Measurements from ENCODE around the gene P2RY2.

The P2RY2 gene

GRCh38 chr11:73281201-73281741 is 63.2 kb downstream of the P2RY2 start:
- no peak overlapping the region for H3K4me3 ChIP-seq (ENCODE audit: low read depth, low read length)
- H3K9ac ChIP-seq (ENCODE audit: low read length), result no peak overlapping the region
- no peaks in the 10 kb centered on the region for H3K9me3 ChIP-seq (ENCODE audit: control insufficient read depth, insufficient read depth, low read depth, low read length)
- H3K36me3 ChIP-seq (ENCODE audit: control insufficient read depth, insufficient read depth, low read length), result no peaks in the 10 kb centered on the region
- H3K27me3 ChIP-seq (ENCODE audit: control insufficient read depth, insufficient read depth, low read length), result no peaks in the 10 kb centered on the region
- H3K27ac ChIP-seq (ENCODE audit: low read depth, low read length), result no peak overlapping the region
- H3K4me1 ChIP-seq (ENCODE audit: control insufficient read depth, insufficient read depth, low read length), result peaks cover 3% of the 10 kb centered on the region; the same call in 1 of the 2 replicates

- Histone ChIP-seq H3K4me1 (ENCODE audit: control insufficient read depth, insufficient read depth, low read length) (peaks cover 3% of the 10 kb centered on the region; the same call in 1 of the 2 replicates), H3K4me3 (ENCODE audit: low read depth, low read length) (no peak overlapping the region), H3K27ac (ENCODE audit: low read depth, low read length) (no peak overlapping the region), H3K9ac (ENCODE audit: low read length) (no peak overlapping the region), H3K27me3 (ENCODE audit: control insufficient read depth, insufficient read depth, low read length) (no peaks in the 10 kb centered on the region), H3K9me3 (ENCODE audit: control insufficient read depth, insufficient read depth, low read depth, low read length) (no peaks in the 10 kb centered on the region), H3K36me3 (ENCODE audit: control insufficient read depth, insufficient read depth, low read length) (no peaks in the 10 kb centered on the region)
These were observed 63.9 kb downstream of the P2RY2 start for GRCh38 chr11:73281796-73282660.

GRCh38 chr11:73283276-73284000 is 65.4 kb downstream of the P2RY2 start:
- no peaks in the 10 kb centered on the region for H3K27me3 ChIP-seq (ENCODE audit: control insufficient read depth, insufficient read depth, low read length)
- H3K27ac ChIP-seq (ENCODE audit: low read depth, low read length), result no peak overlapping the region
- no peaks in the 10 kb centered on the region for H3K9me3 ChIP-seq (ENCODE audit: control insufficient read depth, insufficient read depth, low read depth, low read length)
- no peak overlapping the region for H3K4me3 ChIP-seq (ENCODE audit: low read depth, low read length)
- H3K36me3 ChIP-seq (ENCODE audit: control insufficient read depth, insufficient read depth, low read length), result no peaks in the 10 kb centered on the region
- no peaks in the 10 kb centered on the region for H3K4me1 ChIP-seq (ENCODE audit: control insufficient read depth, insufficient read depth, low read length)
- no peak overlapping the region for H3K9ac ChIP-seq (ENCODE audit: low read length)

GRCh38 chr11:73284106-73284505 is 66.0 kb downstream of the P2RY2 start:
- Histone ChIP-seq H3K9ac (ENCODE audit: low read length) (no peak overlapping the region), H3K4me1 (ENCODE audit: control insufficient read depth, insufficient read depth, low read length) (peaks cover 5% of the 10 kb centered on the region)

GRCh38 chr11:73285721-73286120 is 67.6 kb downstream of the P2RY2 start:
- no peaks in the 10 kb centered on the region for H3K9me3 ChIP-seq (ENCODE audit: control insufficient read depth, insufficient read depth, low read depth, low read length)
- H3K4me3 ChIP-seq (ENCODE audit: low read depth, low read length), result no peak overlapping the region
- peaks cover 7% of the 10 kb centered on the region for H3K4me1 ChIP-seq (ENCODE audit: control insufficient read depth, insufficient read depth, low read length)
- H3K36me3 ChIP-seq (ENCODE audit: control insufficient read depth, insufficient read depth, low read length), result no peaks in the 10 kb centered on the region
- no peak overlapping the region for H3K27ac ChIP-seq (ENCODE audit: low read depth, low read length)
- no peak overlapping the region for H3K9ac ChIP-seq (ENCODE audit: low read length)
- H3K27me3 ChIP-seq (ENCODE audit: control insufficient read depth, insufficient read depth, low read length), result no peaks in the 10 kb centered on the region

More at GRCh38 chr11:73284106-73284505, 66.0 kb downstream of the P2RY2 start:
- Histone ChIP-seq H3K36me3 (ENCODE audit: control insufficient read depth, insufficient read depth, low read length) (no peaks in the 10 kb centered on the region), H3K27ac (ENCODE audit: low read depth, low read length) (no peak overlapping the region), H3K4me3 (ENCODE audit: low read depth, low read length) (no peak overlapping the region), H3K9me3 (ENCODE audit: control insufficient read depth, insufficient read depth, low read depth, low read length) (no peaks in the 10 kb centered on the region), H3K27me3 (ENCODE audit: control insufficient read depth, insufficient read depth, low read length) (no peaks in the 10 kb centered on the region)
